Left cardiac atrium (tissue), 4 donors: Measurements from ENCODE around the gene SEMA5B. TPM values are rescaled to one million over a fixed set of nuclear protein-coding genes. Genes with fewer than 3 reads are reported as not detected.

Experiments
- ATAC-seq, 2 donors: fragments of 200-7000 bp; cut with Tn5 transposase; one replicate each; pipeline ENCODE4 v1.9.1; 2020; ENCODE audit warnings: mild to moderate bottlenecking in 2 of 2, moderate library complexity in 2 of 2
- DNase-seq: peaks from one replicate; pipeline ENCODE4 v3.0.0-alpha.2; 2020
- intact Hi-C, 2 donors: fragments of 100-400 bp; cut with DNase I; formaldehyde crosslinking; loops; one replicate each; pipeline versions ENCODE4 v1.14.1 to v1.15.1; 2022 to 2023
- total RNA-seq, 2 donors: library from RNA; stranded (reverse); fragmentation: NEBNext Ultra II Directional; extraction: Animal tissue kit (Norgen Biotek cat#: 25700); gene quantifications; one replicate each; pipeline ENCODE4 v1.2.1, GENCODE V29; 2021
- donor health status: DM: no; HTN: yes; CAD: no.
- donor health status: DM: no; HTN: yes; CAD: no; lungs with severe emphysema.
- donor health status: DM: yes; HTN: yes; CAD: no.
- donor health status: Dilated cardiomyopathy.

SEMA5B gene
- total RNA-seq, 2 donors from 2014 or later = 1.7 to 2.4 TPM

DNA sequence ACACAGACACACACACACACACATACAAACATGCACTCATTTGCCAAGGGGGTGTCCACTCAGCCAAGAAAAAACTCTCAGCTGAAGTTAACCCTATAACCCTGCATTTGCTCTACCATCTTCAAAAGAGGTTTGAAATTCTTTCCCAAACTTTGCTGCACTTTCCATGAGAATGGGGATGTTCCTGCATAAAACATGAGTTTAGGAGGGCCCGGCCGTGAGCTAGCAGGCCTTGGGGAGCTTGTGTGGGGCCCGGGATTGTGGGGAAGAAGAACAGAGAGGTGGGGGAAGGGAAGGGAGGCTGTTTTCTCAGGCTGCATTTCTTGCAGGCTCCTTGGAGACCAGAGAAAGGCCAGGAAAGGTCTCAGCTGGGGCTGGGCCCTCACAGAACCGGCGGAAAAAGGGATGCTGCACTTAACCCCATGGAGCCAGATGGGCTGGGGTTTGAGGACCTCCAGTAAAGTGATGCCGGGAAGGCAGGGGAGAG lies 40.8 kb downstream of the SEMA5B start:
- ATAC-seq = no peak
- intact Hi-C loops = no loop called here
- DNase-seq = no peak

DNA sequence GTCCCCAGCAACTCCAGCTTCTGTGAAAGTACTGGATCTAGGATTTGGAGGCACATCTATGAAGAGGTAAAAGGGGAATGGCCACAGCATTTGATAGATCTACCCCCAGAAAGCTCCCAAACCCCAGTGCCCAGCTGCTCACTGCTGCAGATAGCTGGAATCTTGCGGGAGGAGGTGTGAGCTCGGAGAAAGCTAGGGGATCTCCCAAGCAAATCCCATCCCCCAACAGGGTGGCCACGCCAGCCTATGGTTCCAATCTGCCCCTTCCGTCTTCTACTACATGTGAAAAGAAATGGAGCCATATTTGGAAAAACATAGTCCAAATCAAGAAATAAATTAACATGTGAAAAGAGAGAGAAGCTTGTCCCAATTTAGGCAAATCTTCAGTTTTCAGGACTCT lies 42.0 kb downstream of the SEMA5B start:
- intact Hi-C loops = no loop called here
- DNase-seq (no peak), ATAC-seq (no peak)

DNA sequence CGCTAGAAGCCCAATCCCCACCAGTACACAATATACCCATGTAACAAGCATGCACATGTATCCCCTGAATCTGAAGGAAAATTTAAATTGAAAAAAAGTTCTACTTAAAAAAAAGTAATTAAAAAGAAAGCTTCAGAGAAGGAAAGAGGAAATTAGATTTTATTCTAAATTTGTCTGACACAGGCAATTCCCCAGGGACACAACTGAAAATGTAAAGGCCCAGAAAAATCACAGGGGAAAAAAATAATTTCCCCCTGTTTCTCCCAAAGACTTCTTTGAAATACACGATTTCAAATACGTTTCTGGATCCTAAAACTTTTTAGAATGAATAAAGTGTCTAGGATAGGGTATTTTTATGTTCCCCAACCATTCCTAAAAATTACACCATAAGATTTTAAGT lies 42.9 kb downstream of the SEMA5B start:
- intact Hi-C loops = no loop called here
- ATAC-seq = no peak
- no peak for DNase-seq

DNA sequence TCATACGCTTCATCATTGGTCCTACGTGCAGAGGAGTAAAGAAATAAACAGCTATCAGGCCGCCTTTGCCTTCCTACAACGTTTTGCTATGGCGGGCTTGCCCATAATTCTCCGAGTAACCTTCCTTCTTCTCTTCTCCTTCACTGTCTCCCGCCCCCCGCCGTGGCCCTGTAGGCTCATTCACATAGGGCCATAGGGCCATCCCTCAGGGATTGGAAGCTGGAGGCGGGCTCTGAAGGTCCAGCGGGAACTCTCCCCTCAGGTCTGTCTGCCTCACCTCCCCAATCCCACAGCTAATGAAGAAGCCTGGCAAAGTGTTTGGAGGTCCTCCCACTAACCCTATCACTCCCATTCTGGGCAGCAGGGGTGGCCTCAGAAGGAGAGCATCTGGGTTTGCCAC lies 43.6 kb downstream of the SEMA5B start:
- intact Hi-C loops = no loop called here
- no peak for DNase-seq
- ATAC-seq = no peak

DNA sequence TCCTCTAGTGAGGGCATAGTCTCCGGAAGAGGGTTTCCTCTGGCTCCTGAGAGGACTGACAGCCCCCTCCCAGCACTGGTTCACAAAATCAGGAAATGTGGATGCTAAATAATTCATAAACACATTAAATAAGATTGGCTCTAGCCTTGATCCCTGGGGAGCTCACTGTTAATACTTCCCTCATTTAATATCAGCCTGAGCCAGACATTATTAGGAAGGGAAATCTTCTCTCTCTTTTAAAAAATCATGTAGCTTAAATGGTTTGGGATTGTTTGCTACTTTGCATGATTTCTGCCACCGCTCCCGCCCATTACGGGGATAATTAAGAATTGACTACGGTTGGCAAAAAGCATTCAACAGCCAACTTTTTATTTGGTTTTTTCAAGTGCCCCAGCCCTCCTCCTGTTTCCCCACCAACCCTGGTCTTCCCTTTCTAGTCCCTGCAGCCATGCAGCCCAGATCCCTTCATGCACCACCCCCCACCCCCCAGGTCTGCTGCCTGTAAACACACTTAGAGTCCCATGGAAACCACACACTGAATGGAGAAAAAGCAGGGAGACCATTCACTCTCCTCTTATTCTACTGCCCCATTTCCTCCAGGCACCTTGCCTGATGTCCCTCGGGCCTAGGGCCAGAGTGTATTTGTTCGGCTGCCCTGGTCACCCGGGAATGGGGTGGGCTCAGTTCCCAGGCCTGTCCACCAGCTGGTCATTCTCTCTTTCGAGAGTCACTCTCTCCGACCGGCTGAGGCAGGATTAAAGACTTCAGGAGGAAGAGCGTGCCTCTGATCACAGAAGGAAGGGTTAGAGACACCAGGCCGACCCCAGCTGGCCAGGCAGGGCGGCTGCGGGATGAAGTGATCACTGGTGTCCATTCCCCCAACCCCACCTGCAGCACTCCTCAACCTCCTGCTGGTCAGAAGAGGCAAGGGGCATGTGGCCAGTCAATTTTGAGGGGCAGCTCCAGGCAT lies 45.1 kb downstream of the SEMA5B start:
- intact Hi-C loops = no loop called here
- ATAC-seq (peak; percentile 15 to 39), DNase-seq (no peak)

DNA sequence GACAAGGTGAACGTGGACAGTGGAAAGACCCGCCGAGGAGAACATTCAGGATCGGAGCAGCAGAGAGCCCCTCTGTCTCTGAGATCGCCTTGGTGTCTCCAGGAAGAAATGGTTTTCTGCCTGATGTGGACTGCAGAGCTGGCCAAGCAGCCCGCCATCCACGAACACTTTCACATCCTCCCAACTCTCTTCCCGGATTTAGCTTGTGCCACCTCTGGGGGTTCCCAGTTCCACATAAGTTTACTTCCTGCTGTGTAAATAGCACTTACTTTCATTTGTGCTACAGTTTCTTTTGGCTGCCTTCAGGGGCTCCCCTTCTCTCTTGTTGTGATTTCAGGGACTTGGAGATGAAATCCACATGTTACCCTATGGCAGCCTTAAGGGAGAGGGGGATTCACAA lies 48.4 kb downstream of the SEMA5B start:
- intact Hi-C loops = no loop called here
- DNase-seq (no peak), ATAC-seq (no peak)

DNA sequence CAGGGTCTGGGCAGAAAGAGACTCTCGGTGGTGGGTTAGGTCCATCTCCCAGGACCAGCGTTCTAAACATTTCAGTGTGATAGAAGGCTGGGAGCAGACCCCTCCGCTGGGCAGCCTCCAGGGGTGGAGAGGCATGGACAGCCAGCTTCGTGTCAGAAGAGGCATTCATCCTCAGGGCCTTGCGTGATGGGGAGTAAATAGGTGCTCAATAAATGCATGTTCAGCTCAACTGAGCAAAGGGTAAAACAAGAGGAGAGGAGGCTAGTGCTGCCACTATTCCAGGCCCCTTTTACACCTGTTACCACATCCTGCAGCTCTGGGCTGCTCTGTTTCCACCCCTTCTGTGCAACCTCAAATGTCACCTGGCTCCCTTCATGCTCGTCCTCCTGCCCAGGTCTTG lies 49.0 kb downstream of the SEMA5B start:
- no peak for DNase-seq
- ATAC-seq = no peak
- intact Hi-C loops = no loop called here

DNA sequence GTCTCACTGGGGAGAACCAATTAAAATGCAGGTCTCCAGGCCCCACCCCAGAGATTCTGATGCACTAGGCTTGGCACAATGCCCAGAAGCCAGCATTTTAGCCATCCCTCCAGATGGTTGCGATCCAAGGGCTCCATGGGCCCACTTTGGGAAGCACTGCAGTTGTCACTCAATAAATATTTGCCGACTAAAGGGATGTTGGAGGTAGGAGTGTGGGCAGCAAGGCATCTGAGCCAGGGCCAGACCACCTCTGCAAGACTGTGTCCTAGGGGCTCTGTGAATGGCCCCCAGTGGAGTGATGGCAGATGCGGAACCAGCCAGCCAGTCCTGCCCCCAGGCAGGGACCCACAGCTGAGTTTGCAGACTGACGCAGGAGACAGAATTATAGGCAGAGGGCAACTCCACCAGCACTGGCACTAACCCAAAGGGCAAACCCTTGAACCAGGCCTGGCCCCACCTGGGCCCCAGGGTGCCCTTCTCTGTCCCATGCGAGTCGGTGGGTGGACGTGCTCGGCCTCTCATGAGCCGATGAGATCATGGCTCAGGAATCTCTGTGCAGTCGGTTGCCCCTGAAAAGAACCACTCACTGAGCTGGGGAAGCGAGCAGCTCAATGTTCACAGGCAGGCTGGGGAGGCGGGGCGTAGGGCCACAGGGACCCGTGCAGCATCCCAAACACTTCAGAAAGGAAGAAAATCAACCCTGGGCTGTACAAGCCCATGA lies 49.7 kb downstream of the SEMA5B start:
- intact Hi-C loops = no loop called here
- ATAC-seq = peak; percentile 52 to 56

DNA sequence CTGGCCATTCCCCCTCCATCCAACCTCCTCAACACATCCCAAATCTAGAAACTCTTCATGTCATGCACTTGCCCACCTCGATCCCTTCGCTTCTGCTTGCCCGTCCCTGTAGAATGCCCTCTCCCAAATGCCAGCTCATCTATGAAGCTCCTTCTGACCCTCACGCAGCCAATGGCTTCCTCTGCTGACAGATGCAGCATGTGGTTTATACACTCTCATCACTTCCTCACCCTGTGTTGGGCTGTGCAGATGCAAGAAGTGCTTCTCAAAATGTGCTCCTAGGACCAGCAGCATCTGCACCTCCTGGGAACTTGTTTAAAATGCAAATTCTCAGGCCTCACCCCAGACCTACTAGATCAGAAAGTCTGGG lies 51.7 kb downstream of the SEMA5B start:
- intact Hi-C loops = no loop called here
- ATAC-seq (no peak), DNase-seq (no peak)

More for the DNA sequence above, 49.7 kb downstream of the SEMA5B start:
- DNase-seq = peak; percentile 64

DNA sequence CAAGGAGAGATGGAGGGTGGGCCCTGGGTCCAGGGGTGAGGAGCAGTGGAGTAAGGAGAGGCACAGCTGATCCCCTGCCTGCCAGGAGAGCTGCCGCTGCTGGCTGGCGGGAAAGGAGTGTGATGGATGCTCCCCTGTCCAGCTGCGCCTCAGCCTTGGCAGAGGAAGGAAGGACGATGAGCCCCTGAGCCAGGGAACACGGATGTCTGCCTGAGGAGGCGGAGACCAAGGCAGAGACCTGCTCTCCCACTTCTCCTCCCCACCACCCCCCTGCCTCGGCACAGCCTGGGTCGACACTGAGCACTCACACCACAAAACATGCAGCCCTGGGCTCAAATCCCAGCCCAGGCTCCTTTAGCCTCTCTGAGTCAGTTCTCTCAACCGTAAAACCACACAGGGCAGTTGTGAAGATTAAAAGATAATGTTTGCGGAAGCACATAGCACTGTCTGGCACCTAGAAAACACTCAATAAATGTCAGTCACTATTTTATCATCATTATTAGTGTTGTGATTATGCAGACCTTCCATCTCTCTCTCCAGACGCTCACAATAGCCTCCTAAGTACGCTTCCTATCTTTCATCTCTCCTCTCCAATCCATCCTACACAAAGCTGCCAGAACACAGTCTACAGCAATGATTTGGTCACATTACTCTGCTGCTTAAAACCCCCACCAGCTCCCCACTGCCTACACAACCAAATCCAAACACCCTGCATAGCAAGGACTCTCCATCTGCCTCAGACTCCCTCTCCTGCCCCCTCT lies 52.2 kb downstream of the SEMA5B start:
- no peak for DNase-seq

DNA sequence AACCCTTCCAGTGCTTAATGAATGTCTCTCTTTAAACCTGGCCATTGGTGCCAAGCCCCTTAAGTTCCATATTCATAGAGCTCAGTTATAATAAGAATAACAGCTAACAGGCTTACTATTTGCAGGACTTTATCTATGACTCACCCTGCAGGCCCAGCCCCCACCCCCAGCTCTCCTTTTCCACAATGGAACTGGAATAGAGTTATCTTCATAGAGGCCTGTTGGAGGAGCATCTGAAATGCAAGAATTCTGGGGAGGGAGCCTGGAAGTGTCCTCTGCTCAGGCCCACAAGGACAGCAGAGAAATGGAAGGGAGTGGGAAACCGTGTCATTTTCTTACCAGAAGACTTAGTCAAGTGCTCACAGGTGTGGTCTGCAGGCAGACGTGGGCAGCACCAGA lies 52.8 kb downstream of the SEMA5B start:
- ATAC-seq (peak; percentile 68 to 81), DNase-seq (peak; percentile 71)
- intact Hi-C loops = no loop called here

More for the DNA sequence above, 52.2 kb downstream of the SEMA5B start:
- intact Hi-C loops = no loop called here
- peak; percentile 10 to 73 for ATAC-seq

DNA sequence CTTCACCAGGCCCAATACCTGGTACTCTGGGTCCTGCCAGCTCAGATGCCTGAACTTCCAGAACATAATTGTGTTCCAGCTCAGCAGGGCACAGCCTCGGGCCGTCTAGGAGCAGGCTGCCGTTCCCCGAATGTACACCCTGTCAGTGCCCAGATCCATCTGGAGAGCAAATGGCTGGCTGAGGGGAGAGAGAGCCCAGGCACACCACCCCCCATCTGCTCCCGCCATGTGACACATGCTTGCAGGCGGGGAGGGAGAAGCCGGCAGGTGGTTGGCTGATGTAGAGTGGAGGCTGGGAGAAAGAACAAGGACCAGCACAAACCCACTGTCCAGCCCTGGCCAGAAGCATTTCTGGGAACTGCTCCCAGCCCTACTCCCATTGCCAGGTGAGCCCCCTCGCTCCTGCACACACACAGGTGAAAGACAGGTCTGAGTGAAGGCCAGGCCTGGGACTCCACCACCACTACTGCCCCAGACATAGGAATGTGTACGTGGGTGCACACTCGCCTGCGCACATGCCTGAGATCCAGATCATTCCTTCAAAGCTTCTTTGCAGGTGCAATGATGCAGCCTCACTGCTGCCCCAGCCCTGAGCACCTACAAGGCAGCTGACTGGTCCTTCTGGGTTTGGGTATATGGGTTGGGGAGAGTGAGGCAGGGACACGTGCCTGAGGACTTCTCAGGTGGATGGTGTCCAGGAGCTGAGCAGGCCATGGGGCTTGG lies 53.5 kb downstream of the SEMA5B start:
- peak; percentile 6 to 24 for ATAC-seq

DNA sequence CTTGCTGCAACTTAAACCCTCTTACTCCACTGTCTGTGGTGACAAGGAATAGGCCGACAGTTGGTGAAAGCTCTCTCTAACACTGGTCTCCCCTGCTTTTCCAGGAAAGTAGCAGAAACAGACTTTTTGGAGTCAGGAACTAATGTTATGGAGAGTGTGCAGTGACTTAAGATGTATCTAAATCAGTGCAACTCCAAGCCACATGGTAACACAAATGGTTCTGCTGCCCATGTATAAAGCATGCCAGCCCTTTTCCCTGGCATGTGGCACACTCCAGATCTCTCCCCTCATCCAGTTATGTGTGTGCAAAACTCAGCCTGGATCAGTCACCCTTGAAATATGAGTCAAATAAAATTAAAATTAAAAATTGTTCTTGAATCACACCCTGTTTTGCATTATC lies 55.4 kb downstream of the SEMA5B start:
- intact Hi-C loops = no loop called here
- ATAC-seq (no peak), DNase-seq (no peak)

More for the DNA sequence above, 53.5 kb downstream of the SEMA5B start:
- no peak for DNase-seq
- intact Hi-C loops = no loop called here

DNA sequence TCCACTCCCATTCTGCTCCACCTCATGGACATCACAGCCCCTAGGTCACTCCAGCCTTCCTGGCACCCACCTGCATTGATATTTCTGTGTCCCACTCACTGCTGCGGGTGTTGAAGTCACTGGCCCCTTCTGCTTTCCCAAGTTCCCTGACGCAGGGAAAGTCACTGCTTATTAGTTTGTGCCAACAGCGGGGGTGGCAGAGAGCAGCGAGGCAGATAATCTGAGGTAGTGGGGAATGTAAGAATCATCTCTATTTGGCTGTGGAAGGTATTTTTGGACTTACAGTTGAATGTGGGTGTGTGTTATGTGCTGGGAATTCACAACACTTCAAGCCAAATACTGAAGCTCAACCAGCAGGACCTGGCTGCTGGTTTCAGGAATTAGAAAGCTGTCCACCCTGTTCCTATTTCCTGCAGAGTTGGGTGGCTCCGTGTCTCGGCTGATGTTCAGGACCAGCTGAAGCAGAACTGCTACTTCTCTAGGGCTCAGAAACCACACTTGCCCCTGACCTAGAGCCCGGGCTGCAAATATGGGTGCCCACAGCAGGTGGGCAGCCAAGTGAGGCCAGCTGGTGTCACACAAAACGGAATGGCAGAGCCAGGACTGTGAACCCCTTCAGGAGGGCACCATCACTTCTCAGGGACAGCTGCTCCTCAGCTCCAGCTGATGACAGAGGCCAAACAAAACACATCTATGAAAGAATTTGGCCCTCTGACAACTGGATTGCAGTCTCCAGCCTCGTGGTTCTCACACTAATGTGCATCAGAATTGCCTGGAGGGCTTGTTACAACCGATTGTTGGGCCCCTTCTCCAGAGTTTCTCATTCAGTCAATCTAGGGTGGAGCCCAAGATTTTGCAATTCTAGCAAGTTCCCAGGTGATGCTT lies 57.7 kb downstream of the SEMA5B start:
- DNase-seq (peak; percentile 53), ATAC-seq (peak; percentile 70 to 71)
- intact Hi-C loops = no loop called here

DNA sequence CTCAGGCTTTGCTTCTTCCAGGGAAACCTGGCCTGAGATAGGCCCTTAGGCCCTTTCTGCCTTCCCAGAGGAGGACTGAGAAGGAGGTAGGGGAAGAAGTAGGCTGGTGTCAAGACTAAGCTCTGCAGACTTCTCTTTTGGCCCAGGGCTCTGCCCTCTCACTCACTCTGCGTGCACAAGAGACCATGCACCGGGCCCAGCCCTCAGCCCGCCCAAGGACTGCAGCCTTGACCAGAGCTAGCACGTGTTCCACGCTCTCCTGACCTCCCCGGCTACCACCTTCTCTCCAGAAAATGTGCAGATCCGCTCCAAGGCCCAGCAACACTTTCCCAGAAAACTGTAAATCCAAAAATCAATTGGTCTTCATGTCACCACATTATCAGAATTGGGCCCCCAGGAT lies 59.8 kb downstream of the SEMA5B start:
- ATAC-seq (no peak), DNase-seq (no peak)
- intact Hi-C loops = no loop called here

DNA sequence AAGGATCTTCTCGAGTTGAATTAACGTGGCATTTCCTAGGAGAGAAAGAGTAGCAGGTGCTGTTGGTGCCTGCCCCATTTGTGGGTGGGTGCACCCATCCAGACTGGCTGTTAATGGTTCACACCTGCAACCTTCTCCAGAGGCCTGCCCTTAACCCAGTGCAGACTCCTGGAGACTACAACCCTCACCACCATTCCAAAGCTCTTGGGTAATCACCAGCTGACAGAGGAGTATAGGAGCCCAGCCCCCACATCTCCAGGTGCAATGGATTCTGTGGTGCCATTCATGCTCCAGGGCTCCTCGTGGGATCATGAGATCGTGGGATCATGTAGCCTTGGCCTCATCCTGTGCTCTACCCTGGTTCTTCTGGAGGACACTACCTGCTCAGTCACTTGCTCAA lies 60.2 kb downstream of the SEMA5B start:
- intact Hi-C loops = no loop called here
- ATAC-seq = no peak

DNA sequence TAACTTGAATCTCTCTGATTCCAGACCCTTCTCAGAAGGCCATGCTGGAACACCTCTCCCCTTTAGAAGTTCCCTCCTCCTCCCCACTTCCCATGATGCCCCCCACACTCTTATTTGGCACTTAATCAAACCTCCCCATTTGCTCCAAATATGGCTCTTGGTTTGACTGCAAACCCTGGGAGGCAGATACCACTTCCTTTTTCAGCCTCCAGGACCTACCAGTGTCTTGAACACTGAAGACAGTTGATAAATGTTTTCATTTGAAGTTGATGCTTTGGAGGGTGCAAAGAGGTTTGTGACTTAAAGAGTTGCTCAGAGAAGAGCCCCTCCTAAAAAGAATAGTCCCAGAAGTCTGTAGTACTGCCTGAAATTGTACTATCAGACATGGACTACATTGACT lies 61.5 kb downstream of the SEMA5B start:
- ATAC-seq (no peak), DNase-seq (no peak)
- intact Hi-C loops = no loop called here

More for the DNA sequence above, 60.2 kb downstream of the SEMA5B start:
- DNase-seq = no peak

DNA sequence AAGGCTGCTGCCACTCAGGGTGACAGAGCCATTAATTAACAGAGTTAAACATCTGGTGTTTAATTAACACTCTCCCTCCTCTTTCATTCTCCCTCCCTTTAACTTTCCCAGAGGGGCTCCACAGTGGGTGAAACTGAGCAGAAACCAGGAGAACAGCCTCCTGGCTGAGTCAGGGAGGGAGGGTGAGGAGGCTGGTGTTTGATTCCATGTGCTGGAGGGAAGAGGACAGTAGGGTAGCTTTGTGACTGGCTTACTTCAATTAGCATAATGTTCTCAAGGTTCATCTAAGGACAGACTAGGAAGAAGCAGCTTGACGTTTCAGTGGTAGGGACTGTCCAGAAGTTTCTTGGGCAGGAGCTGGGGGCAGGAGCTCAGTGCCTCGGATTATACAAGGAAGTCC lies 62.8 kb downstream of the SEMA5B start:
- intact Hi-C loops = no loop called here
- DNase-seq (no peak), ATAC-seq (no peak)
